OCI-LY7 (cell line): ENCODE data around the gene PEX11B.

Experiments
- EZH2phosphoT487 ChIP-seq: fragments of 200-600 bp; sonication (generic); IDR thresholded peaks from 2 replicates; pipeline ENCODE4 v1.6.1; 2018; ENCODE audit warnings: low read depth, borderline replicate concordance, mild to moderate bottlenecking, mixed run types, antibody characterized with exemption, low read length, moderate library complexity, mixed read lengths
- TF ChIP-seq, protein P1 (sequence below): fragments of 200-600 bp; sonication (generic); conservative IDR thresholded peaks from 2 replicates; pipeline ENCODE4 v1.5.1; 2014; ENCODE audit warnings: mild to moderate bottlenecking, antibody characterized with exemption, low read length, moderate library complexity, mixed read lengths

DNA sequence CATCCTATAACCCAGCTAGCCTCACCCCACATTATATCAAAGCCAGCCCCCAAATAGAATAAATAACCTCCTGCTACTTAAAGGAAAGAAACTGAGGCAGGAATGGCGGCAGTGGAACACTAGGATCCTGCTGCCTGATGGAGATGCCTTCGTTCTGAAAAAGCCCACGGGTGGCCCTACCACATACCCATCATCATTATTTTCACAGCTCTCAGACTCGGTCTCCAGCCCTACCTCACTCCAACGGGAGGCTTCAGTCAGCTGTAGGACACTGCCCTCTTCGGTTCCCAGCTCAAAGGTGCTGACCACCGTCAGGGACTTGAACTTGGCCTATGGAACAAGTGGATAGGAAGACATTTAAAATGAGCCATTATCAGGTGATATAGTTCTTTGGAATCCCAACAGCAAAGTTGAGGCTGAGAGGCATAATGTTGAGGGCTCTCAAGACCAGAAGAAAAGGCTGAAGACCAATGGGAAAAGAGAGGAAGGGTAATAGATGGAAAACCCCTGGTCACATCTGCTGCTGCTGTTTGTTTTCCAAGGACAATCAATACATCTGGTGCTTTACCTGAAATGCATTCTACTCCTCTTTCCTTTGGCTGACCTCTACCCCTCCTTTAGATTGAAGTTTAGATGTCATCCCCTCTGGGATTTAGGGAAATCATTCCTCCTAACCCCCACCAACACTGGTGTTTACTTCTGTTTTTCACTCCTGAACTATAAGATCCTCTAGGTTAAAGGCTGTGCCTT, 25.0 kb downstream of the PEX11B start:
- TF ChIP-seq, protein P1, sequence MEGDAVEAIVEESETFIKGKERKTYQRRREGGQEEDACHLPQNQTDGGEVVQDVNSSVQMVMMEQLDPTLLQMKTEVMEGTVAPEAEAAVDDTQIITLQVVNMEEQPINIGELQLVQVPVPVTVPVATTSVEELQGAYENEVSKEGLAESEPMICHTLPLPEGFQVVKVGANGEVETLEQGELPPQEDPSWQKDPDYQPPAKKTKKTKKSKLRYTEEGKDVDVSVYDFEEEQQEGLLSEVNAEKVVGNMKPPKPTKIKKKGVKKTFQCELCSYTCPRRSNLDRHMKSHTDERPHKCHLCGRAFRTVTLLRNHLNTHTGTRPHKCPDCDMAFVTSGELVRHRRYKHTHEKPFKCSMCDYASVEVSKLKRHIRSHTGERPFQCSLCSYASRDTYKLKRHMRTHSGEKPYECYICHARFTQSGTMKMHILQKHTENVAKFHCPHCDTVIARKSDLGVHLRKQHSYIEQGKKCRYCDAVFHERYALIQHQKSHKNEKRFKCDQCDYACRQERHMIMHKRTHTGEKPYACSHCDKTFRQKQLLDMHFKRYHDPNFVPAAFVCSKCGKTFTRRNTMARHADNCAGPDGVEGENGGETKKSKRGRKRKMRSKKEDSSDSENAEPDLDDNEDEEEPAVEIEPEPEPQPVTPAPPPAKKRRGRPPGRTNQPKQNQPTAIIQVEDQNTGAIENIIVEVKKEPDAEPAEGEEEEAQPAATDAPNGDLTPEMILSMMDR, result no peak
- TF ChIP-seq EZH2phosphoT487, result no peak
